HG03521 (cell line): ENCODE measurements around the gene MLX.
"Not testable (repeated sequence)": the region's sequence is repeated elsewhere in the genome, so short reads cannot be mapped to it uniquely, and the experiment has no call there.

Source experiments
- ATAC-seq: cut with Tn5 transposase; IDR thresholded peaks from one replicate; pipeline ENCODE4 v1.9.1; 2021; ENCODE audit warnings: mild to moderate bottlenecking, moderate library complexity; ENCODE audit not compliant: unreplicated experiment

The MLX gene

GRCh38 chr17:42577532-42578281 is 10.8 kb downstream of the MLX start, which contains the start of gene PSMC3IP:
Gene PSMC3IP (minus strand): TSS chr17:42577729. CDS start chr17:42577686, 43 bp downstream.
- ATAC-seq: peak; percentile 70

- ATAC-seq: peak; percentile 55
These were observed 11.5 kb downstream of the MLX start for GRCh38 chr17:42578282-42578869.

GRCh38 chr17:42579794-42580551 is 13.1 kb downstream of the MLX start:
- no peak for ATAC-seq

DNA sequence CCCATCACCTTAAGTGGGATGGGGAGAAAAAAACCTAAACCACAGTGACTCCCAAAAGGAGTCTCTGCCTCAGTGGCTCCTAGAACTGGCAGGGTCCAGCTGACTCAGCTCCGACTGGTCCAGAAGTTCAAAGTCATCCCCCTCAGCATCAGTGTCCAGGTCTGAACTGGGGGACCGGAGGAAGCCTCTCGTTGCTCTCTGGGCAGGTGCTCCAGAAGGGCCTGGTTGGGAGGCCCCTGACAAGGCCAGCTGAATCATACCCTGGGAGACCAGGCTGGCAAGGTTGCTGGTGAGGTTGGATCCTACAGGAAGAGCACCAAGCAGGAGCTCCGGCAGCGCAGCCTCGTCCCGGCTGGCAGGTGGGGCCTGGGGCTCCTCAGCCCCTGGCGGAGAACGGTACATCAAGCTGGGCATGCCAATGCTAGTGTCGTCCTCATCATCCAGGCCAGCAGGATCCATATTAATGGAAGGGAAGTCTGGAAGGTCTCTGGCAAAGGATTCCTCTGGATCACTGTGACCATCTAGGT is 14.9 kb downstream of the MLX start:
- ATAC-seq: no peak

- ATAC-seq: no peak
These were observed 18.0 kb downstream of the MLX start for GRCh38 chr17:42584880-42585279.

- no peak for ATAC-seq
These were observed 18.5 kb downstream of the MLX start for GRCh38 chr17:42585353-42585752.

- ATAC-seq: no peak
These were observed 19.8 kb downstream of the MLX start for GRCh38 chr17:42586514-42587230.

DNA sequence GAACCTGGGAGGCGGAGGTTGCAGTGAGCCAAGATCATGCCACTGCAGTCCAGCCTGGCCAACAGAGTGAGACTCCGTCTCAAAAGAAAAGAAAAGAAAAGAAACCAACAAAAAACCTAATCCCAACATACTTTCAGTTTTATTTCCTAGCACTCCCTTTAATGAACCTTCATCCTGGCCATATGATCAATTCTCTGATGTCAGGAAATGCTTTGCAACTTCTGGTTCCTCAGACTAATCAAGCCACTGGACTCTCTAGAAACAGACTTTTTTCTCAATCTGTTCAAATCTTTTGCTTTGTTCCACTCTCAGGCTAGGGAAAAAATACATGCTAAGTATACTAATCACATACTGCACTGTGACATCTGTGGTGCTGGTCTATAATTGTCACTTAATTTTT is 24.0 kb downstream of the MLX start:
- no peak for ATAC-seq

- ATAC-seq: no peak
These were observed 24.5 kb downstream of the MLX start for GRCh38 chr17:42591411-42591810.

DNA sequence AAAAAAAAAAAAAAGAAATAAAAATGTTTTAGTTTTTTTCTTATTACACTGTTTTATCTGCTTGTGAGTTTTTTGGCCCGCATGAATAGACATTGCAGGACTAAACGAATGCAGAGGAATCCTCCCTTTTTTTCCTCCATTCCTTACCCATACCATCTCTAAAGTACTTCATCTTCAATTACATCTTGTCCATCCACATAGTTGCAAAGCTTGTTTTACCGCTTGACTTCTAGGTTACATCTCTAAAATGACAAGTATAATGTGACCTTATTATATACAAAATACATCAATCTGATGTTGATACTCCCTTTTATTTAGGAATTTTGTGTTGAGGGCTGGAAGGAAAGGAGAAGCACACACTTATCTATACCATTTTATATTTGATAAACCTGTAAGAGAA is 29.5 kb downstream of the MLX start:
- no peak for ATAC-seq

GRCh38 chr17:42598905-42599304 is 32.0 kb downstream of the MLX start:
- ATAC-seq: no peak

GRCh38 chr17:42603318-42603717 is 36.4 kb downstream of the MLX start:
- ATAC-seq: no peak

DNA sequence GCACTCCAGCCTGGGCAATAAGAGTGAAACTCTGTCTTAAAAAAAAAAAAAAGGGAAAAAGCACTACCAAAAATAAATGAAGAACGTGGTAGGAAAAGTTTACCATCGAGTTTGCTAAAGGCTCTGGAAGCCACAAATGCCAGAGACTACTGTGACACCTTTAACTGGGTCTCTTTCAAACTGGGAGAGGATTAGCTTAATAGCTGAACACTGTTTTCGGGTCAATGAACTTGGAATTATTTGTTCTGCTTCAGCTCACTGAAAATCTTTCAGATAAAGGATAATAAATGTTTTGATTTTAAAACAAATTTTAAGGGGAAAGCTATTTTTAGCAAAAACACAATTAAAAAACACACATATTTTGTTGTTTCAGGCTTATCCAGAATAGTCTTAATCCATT is 40.9 kb downstream of the MLX start:
- no peak for ATAC-seq

GRCh38 chr17:42608305-42609181 is 41.6 kb downstream of the MLX start:
- ATAC-seq: no peak

DNA sequence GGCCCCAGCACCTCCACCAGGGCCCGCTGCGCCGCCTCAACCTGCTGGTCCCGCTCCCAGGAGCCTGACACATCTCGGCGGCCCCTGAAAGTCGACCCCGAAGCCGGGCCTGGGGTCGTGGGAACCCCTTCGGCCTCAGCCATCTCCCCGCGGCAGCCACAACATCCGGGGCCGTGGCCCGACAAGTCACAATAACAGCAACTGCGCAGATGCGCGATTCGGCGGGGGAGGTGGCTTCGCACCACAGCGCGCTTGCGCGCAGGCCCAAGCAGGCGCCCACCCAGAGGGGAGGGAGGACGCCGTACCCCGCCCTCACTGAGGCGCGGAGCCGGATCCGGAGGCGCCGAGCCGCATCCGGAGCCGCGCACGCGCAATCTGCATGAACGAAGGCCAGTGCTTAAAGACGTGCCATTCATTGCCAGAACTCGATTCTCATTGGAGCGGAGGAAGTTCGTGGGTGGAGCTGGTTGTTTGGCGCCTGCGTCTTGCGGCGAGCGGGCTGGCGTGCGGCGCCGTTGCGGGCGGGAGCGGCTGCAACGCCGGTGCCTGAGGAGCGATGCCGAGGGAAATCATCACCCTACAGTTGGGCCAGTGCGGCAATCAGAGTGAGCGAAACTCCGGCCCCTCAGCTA is 42.4 kb downstream of the MLX start, which contains the start of the genes RETREG3 and TUBG1:
TSS of gene RETREG3 (minus strand) at position 193 of the 632 bp plus-strand sequence. CDS start at position 143, 50 bp downstream.
TSS of gene TUBG1 (plus strand) at position 502 of the 632 bp plus-strand sequence. CDS start at position 557, 55 bp downstream.
- ATAC-seq: peak; percentile 81

- not testable (repeated sequence) for ATAC-seq
These were observed 43.2 kb downstream of the MLX start for GRCh38 chr17:42609814-42610801.

DNA sequence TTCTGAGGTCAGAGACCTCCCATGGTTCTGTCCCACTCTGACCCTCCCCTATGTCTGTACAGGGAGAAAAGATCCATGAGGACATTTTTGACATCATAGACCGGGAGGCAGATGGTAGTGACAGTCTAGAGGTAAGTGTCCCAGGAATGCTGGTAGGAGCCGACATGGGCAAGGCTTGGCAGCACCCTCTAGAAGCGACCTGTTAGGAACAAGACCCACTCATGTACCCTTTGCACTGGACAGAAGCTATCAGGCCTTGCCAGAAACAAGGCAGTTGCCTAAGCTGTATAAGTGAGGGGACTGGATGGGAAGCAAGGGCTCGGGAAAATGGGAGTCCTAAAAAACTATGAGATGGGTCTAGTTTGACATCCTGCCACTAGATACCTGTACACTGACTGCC is 45.1 kb downstream of the MLX start:
- ATAC-seq: no peak

- no peak for ATAC-seq
These were observed 46.9 kb downstream of the MLX start for GRCh38 chr17:42613699-42614295.
